Measurements from ENCODE around the gene ID4. TPM values are rescaled to one million over a fixed set of nuclear protein-coding genes. Genes with fewer than 3 reads are reported as not detected.

The ID4 gene
- total and polyA plus RNA-seq, 2 of the 4 experiments (the other 2 are of a cell fraction), result 3.0 to 3.6 TPM

GRCh38 chr6:19851241-19852089, 14.3 kb downstream of the ID4 start:
- DNase-seq (peak; percentile 84), ATAC-seq (ENCODE audit: low read depth) (peak; percentile 99)
- no peaks in the 10 kb centered on the region for H3K27me3 ChIP-seq (ENCODE audit: control insufficient read depth, insufficient read depth, low read length)
- no peak overlapping the region; the same call in 1 of the 2 replicates for H3K18ac ChIP-seq (ENCODE audit: low read depth, low read length)
- in situ Hi-C loops (cut with MboI; ENCODE audit: low sequenced_read_pairs), result loop anchor here (25.0 kb wide), 3 partner anchors 864 to 1264 kb away; no protein-coding TSS in a partner anchor
- no peak overlapping the region for H2BK15ac ChIP-seq (ENCODE audit: low read depth, low read length)
- POLR2A ChIA-PET (ENCODE audit: unreplicated experiment), result no interaction called here
- no peak overlapping the region for H2BK5ac ChIP-seq (ENCODE audit: low read depth, low read length, poor library complexity, severe bottlenecking)
- H3K9ac ChIP-seq (ENCODE audit: low read depth, low read length), result no peak overlapping the region
- CTCF ChIA-PET, result interaction anchor here (0.6 to 1.7 kb wide), 5 partner anchors 12 to 115 kb away, joined by 3 to 5 read pairs (median 4); no protein-coding TSS in a partner anchor
- H2BK20ac ChIP-seq (ENCODE audit: low read depth, low read length), result peak overlapping the region; percentile 17
- peak overlapping the region; percentile 23 for H2BK120ac ChIP-seq (ENCODE audit: low read depth, low read length)
- H2AK5ac ChIP-seq (ENCODE audit: low read depth, low read length), result no peak overlapping the region
- no peak overlapping the region for H3K23ac ChIP-seq (ENCODE audit: low read depth, low read length)
- peak overlapping the region; percentile 43; the same call in 1 of the 2 replicates for H3K4ac ChIP-seq (ENCODE audit: low read depth, low read length)
- H3K4me3 ChIP-seq (ENCODE audit: insufficient read depth, low read depth, low read length), result no peak overlapping the region
- intact Hi-C loops (cut with micrococcal nuclease), result loop anchor here (1.0 to 10.0 kb wide), 5 partner anchors 39 to 1255 kb away; no protein-coding TSS in a partner anchor
- peak overlapping the region; percentile 58 for H2AK9ac ChIP-seq (replicated peaks; ENCODE audit: low read depth, low read length, poor library complexity)
- H3K27ac ChIP-seq (ENCODE audit: insufficient read depth, low read length), result no peak overlapping the region
- peak overlapping the region; percentile 89 for H2AFZ ChIP-seq (replicated peaks; ENCODE audit: low read length, poor library complexity)
- no peaks in the 10 kb centered on the region for H3K9me1 ChIP-seq (ENCODE audit: insufficient read depth, low read length)
- no peaks in the 10 kb centered on the region for H3K36me3 ChIP-seq (ENCODE audit: control insufficient read depth, insufficient read depth, low read length)
- TF ChIP-seq NFE2L2 (IDR thresholded peaks at IDR 0.05; ENCODE audit: low read depth, low read length), result no peak
- TF ChIP-seq RAD21 (IDR thresholded peaks at IDR 0.05; ENCODE audit: low read length), result peak; percentile 99
- TF ChIP-seq CTCF (conservative IDR thresholded peaks at IDR 0.05; ENCODE audit: low read depth, low read length), result peak; percentile 98
- no peak for TF ChIP-seq CHD1 (IDR thresholded peaks at IDR 0.05; ENCODE audit: low read depth, low read length)
- TF ChIP-seq MAZ (IDR thresholded peaks at IDR 0.05; ENCODE audit: borderline replicate concordance, low read depth, low read length), result peak; percentile 29; the same call in 1 of the 2 replicates
- peak; percentile 95 for TF ChIP-seq SMC3 (IDR thresholded peaks at IDR 0.05; ENCODE audit: low read depth, low read length)
- TF ChIP-seq POLR2A (IDR thresholded peaks at IDR 0.05; ENCODE audit: low read depth, low read length), result 0 out of 2 replicates have a peak, but pooled peaks have one; percentile 53
- peaks cover 6% of the 10 kb centered on the region for H3K4me1 ChIP-seq (ENCODE audit: control insufficient read depth, insufficient read depth, low read length)
- no peaks in the 10 kb centered on the region for H3K9me3 ChIP-seq (ENCODE audit: control insufficient read depth, insufficient read depth, low read length)
- H4K91ac ChIP-seq (ENCODE audit: insufficient read depth, low read depth, low read length), result no peak overlapping the region
- H4K8ac ChIP-seq (ENCODE audit: low read depth in 2 of 2, low read length in 2 of 2), result no peak overlapping the region
- H3K4me2 ChIP-seq (ENCODE audit: low read depth, low read length), result peak overlapping the region; percentile 68
- H4K20me1 ChIP-seq (ENCODE audit: insufficient read depth, low read length), result no peaks in the 10 kb centered on the region
- no peaks in the 10 kb centered on the region for H3K79me1 ChIP-seq (ENCODE audit: low read depth in 1 of 2, low read length in 2 of 2)
- no TSS peak for BruUV-seq (replicated peaks)
- dilution Hi-C loops (cut with HindIII; ENCODE audit: low sequenced_read_pairs, unreplicated experiment), result no loop called here
- H3K56ac ChIP-seq (ENCODE audit: extremely low read depth, insufficient read depth, low read length), result no peak overlapping the region
- no peak overlapping the region for H4K5ac ChIP-seq (ENCODE audit: low read depth, low read length)
- 20% methylated on average over 8 of the region's 10 CpGs; no CpG with 5 or more reads in 1 of the 2 experiments for WGBS, 2 experiments (ENCODE audit: extremely low coverage in 2 of 2, insufficient read length in 1 of 2)
- 0 out of 2 replicates have a peak overlapping the region, but pooled peaks have one; percentile 17 for H3K14ac ChIP-seq (replicated peaks; ENCODE audit: low read depth, low read length)
